Panc1 (cell line): Measurements from ENCODE around the gene DOCK1. TPM values are rescaled to one million over a fixed set of nuclear protein-coding genes. Genes with fewer than 3 reads are reported as not detected.

ENCODE experiments used
- ATAC-seq: fragments of 200-7000 bp; cut with Tn5 transposase; 2 replicates; pipeline ENCODE4 v1.9.1; 2020; ENCODE audit warnings: mild to moderate bottlenecking, moderate library complexity
- BruUV-seq: library from RNA; stranded (reverse); fragments of 400-500 nt; replicated peaks from 2 replicates; lab custom pipeline; 2021; lab: Mats Ljungman, UMichigan
- CTCF ChIA-PET: fragments of 300-600 bp; sonication (Branson Sonifier 250); formaldehyde crosslinking; loops from one replicate; lab custom pipeline; 2022; ENCODE audit warnings: antibody characterized with exemption; lab: Charles Lee
- POLR2A ChIA-PET: fragments of 300-600 bp; sonication (Branson Sonifier 250); formaldehyde crosslinking; loops from one replicate; lab custom pipeline; 2022; ENCODE audit warnings: antibody characterized with exemption; lab: Charles Lee
- DNase-seq: peaks from one replicate; pipeline ENCODE4 v3.0.0-alpha.2; 2010; ENCODE audit warnings: low read depth, low spot score
- H3K27ac ChIP-seq: 2 replicates; pipeline ENCODE4 v1.5.1; 2011; ENCODE audit warnings: mild to moderate bottlenecking, low read length, inconsistent platforms
- H3K27me3 ChIP-seq: fragments of 200-500 bp; sonication (Bioruptor generic); 2 replicates; pipeline ENCODE4 v1.6.0; 2014; ENCODE audit warnings: low read length, inconsistent platforms; ENCODE audit not compliant: control insufficient read depth, insufficient read depth
- H3K36me3 ChIP-seq: fragments of 200-500 bp; sonication (Bioruptor generic); 2 replicates; pipeline ENCODE4 v1.5.1; 2014; ENCODE audit warnings: inconsistent platforms, mild to moderate bottlenecking, low read length, moderate library complexity; ENCODE audit not compliant: control insufficient read depth, insufficient read depth
- H3K4me1 ChIP-seq: 2 replicates; pipeline ENCODE4 v1.5.1; 2011; ENCODE audit warnings: inconsistent platforms, mild to moderate bottlenecking, low read length, moderate library complexity; ENCODE audit not compliant: control insufficient read depth, insufficient read depth
- H3K4me3 ChIP-seq, 2 experiments: 2 replicates each; pipeline ENCODE4 v1.5.1; 2011 to 2012; ENCODE audit warnings: low read depth in 2 of 2, low read length in 2 of 2, mild to moderate bottlenecking in 2 of 2, inconsistent platforms in 1 of 2, moderate library complexity in 1 of 2
- H3K9me3 ChIP-seq: fragments of 200-500 bp; sonication (Bioruptor generic); 2 replicates; pipeline ENCODE4 v1.5.1; 2014; ENCODE audit warnings: low read depth, mild to moderate bottlenecking, inconsistent platforms, low read length, moderate library complexity; ENCODE audit not compliant: control insufficient read depth, insufficient read depth
- CTCF ChIP-seq: fragments of 450-650 bp; IDR thresholded peaks from 2 replicates; pipeline ENCODE4 v1.5.1; 2017; ENCODE audit warnings: mild to moderate bottlenecking
- POLR2AphosphoS5 ChIP-seq: IDR thresholded peaks from 2 replicates; pipeline ENCODE4 v1.6.1; 2012; ENCODE audit warnings: mild to moderate bottlenecking, low read depth, low read length, moderate library complexity
- REST ChIP-seq, 2 experiments: IDR thresholded peaks; 2 replicates each; pipeline ENCODE4 v1.6.1; 2011 to 2012; ENCODE audit warnings: low read depth in 2 of 2, control low read depth in 1 of 2, low read length in 1 of 2, mild to moderate bottlenecking in 1 of 2, moderate library complexity in 1 of 2; ENCODE audit not compliant: insufficient read depth in 1 of 2
- SIN3A ChIP-seq: IDR thresholded peaks from 2 replicates; pipeline ENCODE4 v1.6.1; 2012; ENCODE audit warnings: low read depth, mild to moderate bottlenecking, low read length, moderate library complexity, borderline replicate concordance; ENCODE audit not compliant: insufficient read depth
- TCF7L2 ChIP-seq: IDR thresholded peaks from 2 replicates; pipeline ENCODE4 v1.6.1; 2011; ENCODE audit warnings: mild to moderate bottlenecking, low read depth, low read length, inconsistent platforms
- in situ Hi-C: cut with HindIII; loops from 2 replicates; pipeline ENCODE4 v1.10.0; 2016; ENCODE audit warnings: low sequenced_read_pairs, low pct_unique_long_range_greater_than_20kb
- intact Hi-C: fragments of 100-400 bp; cut with micrococcal nuclease; formaldehyde crosslinking; loops from one replicate; pipeline ENCODE4 v1.10.0; 2022; ENCODE audit not compliant: unreplicated experiment
- total RNA-seq: library from RNA; stranded (reverse); gene quantifications from one replicate; pipeline ENCODE4 v1.2.1, GENCODE V29; 2021; ENCODE audit not compliant: unreplicated experiment

The DOCK1 gene
- total RNA-seq, 1 experiment from 2014 or later = 67.6 TPM

DNA sequence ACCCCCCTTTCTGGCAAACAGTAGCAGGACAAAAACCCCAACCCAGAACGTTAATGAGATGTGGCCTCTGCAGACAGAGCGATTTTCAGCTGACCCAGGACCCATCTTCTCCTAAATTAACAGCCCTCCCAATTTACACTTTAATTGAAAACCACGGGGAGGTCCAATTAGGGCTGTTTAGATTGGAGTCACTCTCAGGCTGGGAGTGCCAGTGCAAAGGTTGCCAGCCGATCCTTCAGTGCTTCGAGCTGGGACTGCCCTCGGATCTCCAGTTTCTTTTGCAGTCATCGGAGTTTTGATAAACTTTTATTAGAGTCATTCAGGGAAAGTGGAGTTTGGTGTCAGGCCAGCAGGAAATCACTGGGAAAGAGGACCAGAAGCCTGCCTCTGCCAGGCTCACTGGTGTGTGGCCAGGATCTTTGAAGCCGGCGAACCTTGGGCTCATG is 108.0 kb downstream of the DOCK1 start:
- no peaks in the 10 kb centered on the region for H3K36me3 ChIP-seq
- POLR2A ChIA-PET = no interaction called here
- CTCF ChIA-PET = no interaction called here

GRCh38 chr10:127013691-127014473 is 108.7 kb downstream of the DOCK1 start:
- H3K4me3 ChIP-seq = no peak overlapping the region
- in situ Hi-C loops (no loop called here), intact Hi-C loops (no loop called here)
- H3K4me1 ChIP-seq = peaks cover 21% of the 10 kb centered on the region
- BruUV-seq = no TSS peak
- DNase-seq = no peak
- CTCF ChIA-PET = no interaction called here
- TF ChIP-seq POLR2AphosphoS5 (no peak), SIN3A (no peak), CTCF (no peak), TCF7L2 (no peak)
- H3K27ac ChIP-seq = peak overlapping the region; percentile 67
- POLR2A ChIA-PET = no interaction called here
- no peaks in the 10 kb centered on the region for H3K36me3 ChIP-seq
- peak; percentile 49 for ATAC-seq
- H3K9me3 ChIP-seq = no peaks in the 10 kb centered on the region
- no peaks in the 10 kb centered on the region for H3K27me3 ChIP-seq

More for the DNA sequence above, 108.0 kb downstream of the DOCK1 start:
- H3K4me3 ChIP-seq = no peak overlapping the region
- in situ Hi-C loops (no loop called here), intact Hi-C loops (no loop called here)
- BruUV-seq = no TSS peak
- H3K4me1 ChIP-seq = peaks cover 21% of the 10 kb centered on the region
- no peaks in the 10 kb centered on the region for H3K27me3 ChIP-seq
- ATAC-seq (peak; percentile 57), DNase-seq (no peak)
- no peak for TF ChIP-seq REST (IDR thresholded peaks at IDR 0.05; ENCODE audit: insufficient read depth in 1 of 2, low read depth in 2 of 2, low read length in 1 of 2)
- TF ChIP-seq SIN3A = no peak
- TF ChIP-seq POLR2AphosphoS5 = no peak
- no peak for TF ChIP-seq CTCF
- TF ChIP-seq TCF7L2 = no peak
- no peaks in the 10 kb centered on the region for H3K9me3 ChIP-seq
- peak overlapping the region; percentile 67 for H3K27ac ChIP-seq
